GM23338 (cell line): Measurements from ENCODE around the gene IBA57.

ENCODE experiments used
- CREB1 ChIP-seq: fragments of 250-450 bp; sonication (Bioruptor Pico); IDR thresholded peaks from 2 replicates; pipeline ENCODE4 v1.5.0; 2020; ENCODE audit warnings: low read depth, mild to moderate bottlenecking, moderate library complexity
- EZH2 ChIP-seq: fragments of 200-600 bp; sonication (generic); IDR thresholded peaks from one replicate; pipeline ENCODE4 v1.8.0; 2017; ENCODE audit warnings: antibody characterized with exemption, mild to moderate bottlenecking, low read depth; ENCODE audit not compliant: unreplicated experiment
- EZH2phosphoT487 ChIP-seq: fragments of 200-600 bp; sonication (generic); IDR thresholded peaks from one replicate; pipeline ENCODE4 v1.8.1; 2018; ENCODE audit warnings: antibody characterized with exemption; ENCODE audit not compliant: unreplicated experiment
- JUNB ChIP-seq: IDR thresholded peaks from one replicate; pipeline ENCODE4 v1.6.1; 2016; ENCODE audit warnings: antibody characterized with exemption; ENCODE audit not compliant: unreplicated experiment
- POLR2AphosphoS5 ChIP-seq: IDR thresholded peaks from 2 replicates; pipeline ENCODE4 v1.6.1; 2016; ENCODE audit warnings: antibody characterized with exemption, low read depth
- REST ChIP-seq: IDR thresholded peaks from one replicate; pipeline ENCODE4 v1.6.1; 2018; ENCODE audit warnings: antibody characterized with exemption; ENCODE audit not compliant: unreplicated experiment
- STAT1 ChIP-seq: IDR thresholded peaks from one replicate; pipeline ENCODE4 v1.6.1; 2016; ENCODE audit warnings: antibody characterized with exemption; ENCODE audit not compliant: unreplicated experiment
- ZNF114 ChIP-seq: fragments of 250-450 bp; sonication (Bioruptor Pico); IDR thresholded peaks from 2 replicates; pipeline ENCODE4 v1.5.0; 2020; ENCODE audit warnings: mild to moderate bottlenecking, moderate library complexity
- ZNF462 ChIP-seq: fragments of 250-450 bp; sonication (Bioruptor Pico); IDR thresholded peaks from 2 replicates; pipeline ENCODE4 v1.5.0; 2020; ENCODE audit warnings: mild to moderate bottlenecking, moderate library complexity
- TF ChIP-seq, protein P1 (sequence below), 2 experiments: fragments of 200-600 bp in 1 of 2; sonication (generic) in 1 of 2; conservative IDR thresholded peaks; 2 replicates each; pipeline versions ENCODE4 v1.5.1 to v1.6.1; 2016 to 2017; ENCODE audit warnings: antibody characterized with exemption in 2 of 2, low read depth in 2 of 2, mild to moderate bottlenecking in 2 of 2, moderate library complexity in 1 of 2
- TF ChIP-seq, protein P2 (sequence below): IDR thresholded peaks from 2 replicates; pipeline ENCODE4 v1.6.1; 2016; ENCODE audit warnings: antibody characterized with exemption

DNA sequence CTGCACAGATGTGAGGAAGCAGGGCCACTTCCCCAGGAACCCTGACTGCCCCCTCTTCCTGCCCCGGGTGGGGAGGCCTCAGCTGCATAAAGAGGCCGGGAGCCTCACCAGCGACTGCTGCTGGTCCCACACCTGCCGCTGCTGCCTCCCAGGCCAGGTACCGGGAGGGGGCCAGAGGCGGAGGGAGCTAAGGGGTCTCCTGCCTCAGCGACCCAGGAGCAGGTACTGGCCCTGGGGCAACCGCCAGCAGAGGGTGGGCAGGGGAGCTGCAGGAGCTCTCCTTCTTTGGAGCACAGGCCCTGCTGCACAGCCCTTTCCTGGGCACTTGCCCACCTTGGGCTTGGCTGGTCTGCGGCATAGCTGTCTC lies 9.1 kb upstream of the IBA57 start:
- TF ChIP-seq EZH2: no peak
- TF ChIP-seq, protein P1, sequence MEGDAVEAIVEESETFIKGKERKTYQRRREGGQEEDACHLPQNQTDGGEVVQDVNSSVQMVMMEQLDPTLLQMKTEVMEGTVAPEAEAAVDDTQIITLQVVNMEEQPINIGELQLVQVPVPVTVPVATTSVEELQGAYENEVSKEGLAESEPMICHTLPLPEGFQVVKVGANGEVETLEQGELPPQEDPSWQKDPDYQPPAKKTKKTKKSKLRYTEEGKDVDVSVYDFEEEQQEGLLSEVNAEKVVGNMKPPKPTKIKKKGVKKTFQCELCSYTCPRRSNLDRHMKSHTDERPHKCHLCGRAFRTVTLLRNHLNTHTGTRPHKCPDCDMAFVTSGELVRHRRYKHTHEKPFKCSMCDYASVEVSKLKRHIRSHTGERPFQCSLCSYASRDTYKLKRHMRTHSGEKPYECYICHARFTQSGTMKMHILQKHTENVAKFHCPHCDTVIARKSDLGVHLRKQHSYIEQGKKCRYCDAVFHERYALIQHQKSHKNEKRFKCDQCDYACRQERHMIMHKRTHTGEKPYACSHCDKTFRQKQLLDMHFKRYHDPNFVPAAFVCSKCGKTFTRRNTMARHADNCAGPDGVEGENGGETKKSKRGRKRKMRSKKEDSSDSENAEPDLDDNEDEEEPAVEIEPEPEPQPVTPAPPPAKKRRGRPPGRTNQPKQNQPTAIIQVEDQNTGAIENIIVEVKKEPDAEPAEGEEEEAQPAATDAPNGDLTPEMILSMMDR (conservative IDR thresholded peaks at IDR 0.05; ENCODE audit: low read depth in 2 of 2): no peak
- TF ChIP-seq, protein P2, sequence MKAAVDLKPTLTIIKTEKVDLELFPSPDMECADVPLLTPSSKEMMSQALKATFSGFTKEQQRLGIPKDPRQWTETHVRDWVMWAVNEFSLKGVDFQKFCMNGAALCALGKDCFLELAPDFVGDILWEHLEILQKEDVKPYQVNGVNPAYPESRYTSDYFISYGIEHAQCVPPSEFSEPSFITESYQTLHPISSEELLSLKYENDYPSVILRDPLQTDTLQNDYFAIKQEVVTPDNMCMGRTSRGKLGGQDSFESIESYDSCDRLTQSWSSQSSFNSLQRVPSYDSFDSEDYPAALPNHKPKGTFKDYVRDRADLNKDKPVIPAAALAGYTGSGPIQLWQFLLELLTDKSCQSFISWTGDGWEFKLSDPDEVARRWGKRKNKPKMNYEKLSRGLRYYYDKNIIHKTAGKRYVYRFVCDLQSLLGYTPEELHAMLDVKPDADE: no peak
- TF ChIP-seq EZH2phosphoT487: no peak
- TF ChIP-seq POLR2AphosphoS5: no peak
- no peak for TF ChIP-seq STAT1
- no peak for TF ChIP-seq JUNB
- no peak for TF ChIP-seq REST
- no peak for TF ChIP-seq ZNF114 (CRISPR knock-in tag)
- no peak for TF ChIP-seq CREB1 (CRISPR knock-in tag)
- no peak for TF ChIP-seq ZNF462 (CRISPR knock-in tag)
